Motor neuron (in vitro differentiated cells): ENCODE results near the gene HDGFL2. TPM values are rescaled to one million over a fixed set of nuclear protein-coding genes. Genes with fewer than 3 reads are reported as not detected.

Experiments used
- ATAC-seq, 8 experiments: fragments of 200-7000 bp; cut with Tn5 transposase; replicated peaks in 6 of 8; 2 replicates each; pipeline ENCODE4 v1.8.0; 2021; ENCODE audit warnings: mild to moderate bottlenecking in 8 of 8, moderate library complexity in 8 of 8
- H3K27ac ChIP-seq, 2 donors: fragments of 250-450 bp; sonication (Bioruptor Pico); 2 replicates each; pipeline ENCODE4 v1.9.0; 2021; ENCODE audit warnings: antibody characterized with exemption in 2 of 2, mild to moderate bottlenecking in 2 of 2, moderate library complexity in 1 of 2
- H3K4me1 ChIP-seq, 2 donors: fragments of 250-450 bp; sonication (Bioruptor Pico); replicated peaks in 1 of 2; 2 replicates each; pipeline ENCODE4 v1.6.1; 2021; ENCODE audit warnings: antibody characterized with exemption in 2 of 2, mild to moderate bottlenecking in 2 of 2, moderate library complexity in 1 of 2
- H3K4me3 ChIP-seq, 5 donors: fragments of 250-450 bp; sonication (Bioruptor Pico); 2 replicates each; pipeline ENCODE4 v1.9.0; 2021; ENCODE audit warnings: antibody characterized with exemption in 5 of 5, mild to moderate bottlenecking in 5 of 5, moderate library complexity in 4 of 5
- WGBS, 10 experiments: fragments of 450-650 bp; shearing (Covaris generic); methylation state at CpG; one replicate each; pipeline ENCODE4 v1.0.0; 2022; 5-methylcytosine and 5-hydroxymethylcytosine counted together
- in situ Hi-C, 9 experiments: fragments of 400-800 bp; cut with MboI; loops; one replicate each; pipeline ENCODE4 v1.15.0; 2021; ENCODE audit warnings: low sequenced_read_pairs in 9 of 9, low pct_unique_long_range_greater_than_20kb in 2 of 9; ENCODE audit not compliant: unreplicated experiment in 9 of 9
- total RNA-seq, 8 experiments: library from RNA; unstranded; fragments of 300-600 nt; gene quantifications; 2 replicates each; pipeline versions ENCODE4 v1.2.3 to v1.2.4, GENCODE V29; 2022

The HDGFL2 gene
- total RNA-seq, 8 experiments from 2014 or later: 29.2 to 87.0 (median 59.0) TPM

DNA sequence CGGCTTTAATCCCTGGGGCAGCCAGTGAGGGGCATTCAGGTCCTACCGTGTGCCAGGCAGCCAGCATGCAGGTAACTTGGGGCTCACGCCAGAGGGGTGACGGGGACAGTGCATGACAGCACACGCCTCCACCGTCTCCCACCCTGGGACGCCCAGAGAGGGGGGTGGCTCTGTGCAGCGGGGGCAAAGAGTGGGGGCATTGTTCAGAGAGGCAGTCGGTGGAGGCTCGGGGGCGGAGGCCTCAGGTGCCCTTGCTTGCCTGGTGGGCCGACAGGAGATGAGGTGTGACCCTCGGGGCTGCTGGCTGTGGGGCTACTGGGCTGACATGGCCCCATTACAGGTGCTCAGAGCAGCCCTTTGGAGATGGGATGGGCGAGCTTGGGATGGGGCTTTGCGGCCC lies 27.8 kb downstream of the HDGFL2 start:
- no peak for ATAC-seq
- H3K4me1 ChIP-seq: no peaks in the 10 kb centered on the region
- no peak overlapping the region for H3K4me3 ChIP-seq
- H3K27ac ChIP-seq: no peak overlapping the region
- in situ Hi-C loops: no loop called here
- WGBS, 10 experiments: no CpG with 5 or more reads among the region's 15 CpGs

DNA sequence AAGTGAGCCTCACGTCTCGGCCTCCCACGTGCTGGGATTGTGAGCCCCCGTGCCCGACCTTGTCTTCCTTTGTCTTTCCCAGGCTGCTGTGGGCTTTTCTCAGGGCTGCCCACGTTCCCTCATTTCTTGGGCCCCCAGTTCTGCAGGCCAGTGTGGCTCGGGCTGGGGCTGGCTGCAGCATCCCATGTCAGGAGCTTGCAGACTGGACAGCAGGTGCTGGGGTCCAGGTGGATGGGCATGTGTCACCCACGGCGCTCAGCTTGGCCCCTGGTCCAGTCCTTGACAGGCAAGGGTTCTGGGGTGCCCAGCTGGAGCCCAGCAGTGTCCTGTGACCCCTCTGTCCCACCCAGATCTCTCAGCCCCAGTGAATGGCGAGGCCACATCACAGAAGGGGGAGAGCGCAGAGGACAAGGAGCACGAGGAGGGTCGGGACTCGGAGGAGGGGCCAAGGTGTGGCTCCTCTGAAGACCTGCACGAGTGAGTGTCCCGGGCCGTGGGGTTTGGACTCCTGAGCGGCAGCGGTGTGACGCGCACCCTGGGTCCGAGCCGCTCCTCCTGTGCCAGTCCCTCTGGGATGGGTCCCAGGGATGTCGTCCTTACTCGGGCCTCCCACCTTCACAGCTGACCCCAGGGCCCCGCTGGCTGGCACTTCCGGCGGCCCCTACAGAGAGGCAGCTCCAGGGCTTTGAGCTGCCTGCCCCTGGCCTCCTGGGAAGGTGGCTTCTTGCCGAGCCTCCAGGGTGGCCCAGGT lies 28.9 kb downstream of the HDGFL2 start:
- in situ Hi-C loops: no loop called here
- Histone ChIP-seq H3K4me1 (no peaks in the 10 kb centered on the region), H3K27ac (no peak overlapping the region), H3K4me3 (no peak overlapping the region)
- WGBS, 10 experiments: 60 to 96% (median 91%) methylated on average over 1 to 7 of the region's 29 CpGs; no CpG with 5 or more reads in 5 of the 10 experiments
- no peak for ATAC-seq

DNA sequence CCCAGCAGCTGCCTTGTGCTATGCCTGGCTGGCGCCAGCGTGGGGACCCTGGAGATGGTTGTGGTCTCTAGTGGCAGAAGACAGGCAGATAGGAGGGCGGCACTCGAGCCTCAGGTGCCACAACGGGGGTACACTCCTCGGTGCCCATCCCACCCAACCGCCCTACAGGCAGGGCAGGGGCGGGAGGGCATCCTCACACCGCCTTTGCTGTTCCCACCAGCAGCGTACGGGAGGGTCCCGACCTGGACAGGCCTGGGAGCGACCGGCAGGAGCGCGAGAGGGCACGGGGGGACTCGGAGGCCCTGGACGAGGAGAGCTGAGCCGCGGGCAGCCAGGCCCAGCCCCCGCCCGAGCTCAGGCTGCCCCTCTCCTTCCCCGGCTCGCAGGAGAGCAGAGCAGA lies 29.6 kb downstream of the HDGFL2 start:
- 67 to 100% (median 83%) methylated on average over 1 to 6 of the region's 25 CpGs; no CpG with 5 or more reads in 7 of the 10 experiments for WGBS, 10 experiments
- in situ Hi-C loops: no loop called here
- no peak for ATAC-seq
- no peak overlapping the region for H3K27ac ChIP-seq
- H3K4me3 ChIP-seq: no peak overlapping the region
- no peaks in the 10 kb centered on the region for H3K4me1 ChIP-seq

DNA sequence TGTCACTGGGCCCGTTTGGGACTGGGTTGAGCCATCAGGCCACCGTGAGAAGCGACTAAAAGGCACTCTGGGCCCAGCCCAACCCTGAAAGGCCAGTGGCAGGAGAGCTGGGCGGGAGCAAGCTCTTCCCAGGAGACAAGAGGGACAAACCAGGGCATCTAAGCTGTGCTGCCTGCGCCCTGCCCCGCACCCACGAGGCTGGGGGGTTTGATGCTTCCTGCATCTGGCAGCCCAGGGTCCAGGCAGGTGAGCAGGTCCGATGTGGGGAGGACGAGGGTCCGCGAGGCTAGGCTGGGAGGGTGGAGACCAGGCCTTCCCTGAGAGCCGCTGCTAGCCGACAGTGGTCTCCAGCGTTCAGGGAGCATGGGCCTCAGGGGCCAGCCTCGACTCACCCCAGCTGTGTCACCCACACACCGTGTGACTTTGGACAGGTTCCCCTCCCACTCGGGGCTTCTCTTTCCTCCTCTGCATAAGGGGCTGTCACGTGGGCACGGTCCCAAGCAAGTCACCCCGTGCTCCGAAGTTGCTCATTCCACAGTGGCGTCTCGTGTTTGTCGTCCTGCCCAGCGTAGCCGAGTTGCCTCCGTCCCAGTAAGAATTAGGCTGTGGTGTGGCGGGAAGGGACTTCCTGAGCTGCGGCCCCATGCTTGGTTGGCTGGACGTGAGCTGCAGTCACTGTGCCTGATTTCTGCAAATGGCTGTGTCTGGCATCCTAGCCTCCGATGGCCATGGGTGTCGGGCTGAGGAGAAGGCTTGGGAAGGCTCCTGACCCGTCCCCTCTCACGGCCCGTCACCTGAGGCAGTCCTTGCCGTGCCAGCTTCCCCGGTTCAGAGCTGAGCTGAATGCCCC lies 30.4 kb downstream of the HDGFL2 start:
- WGBS, 10 experiments: 80 to 100% (median 90%) methylated on average over 2 to 8 of the region's 37 CpGs; no CpG with 5 or more reads in 4 of the 10 experiments
- no peak for ATAC-seq
- no peak overlapping the region for H3K4me3 ChIP-seq
- in situ Hi-C loops: no loop called here
- peak overlapping the region; percentile 48 to 63 for H3K27ac ChIP-seq
- H3K4me1 ChIP-seq: no peaks in the 10 kb centered on the region

DNA sequence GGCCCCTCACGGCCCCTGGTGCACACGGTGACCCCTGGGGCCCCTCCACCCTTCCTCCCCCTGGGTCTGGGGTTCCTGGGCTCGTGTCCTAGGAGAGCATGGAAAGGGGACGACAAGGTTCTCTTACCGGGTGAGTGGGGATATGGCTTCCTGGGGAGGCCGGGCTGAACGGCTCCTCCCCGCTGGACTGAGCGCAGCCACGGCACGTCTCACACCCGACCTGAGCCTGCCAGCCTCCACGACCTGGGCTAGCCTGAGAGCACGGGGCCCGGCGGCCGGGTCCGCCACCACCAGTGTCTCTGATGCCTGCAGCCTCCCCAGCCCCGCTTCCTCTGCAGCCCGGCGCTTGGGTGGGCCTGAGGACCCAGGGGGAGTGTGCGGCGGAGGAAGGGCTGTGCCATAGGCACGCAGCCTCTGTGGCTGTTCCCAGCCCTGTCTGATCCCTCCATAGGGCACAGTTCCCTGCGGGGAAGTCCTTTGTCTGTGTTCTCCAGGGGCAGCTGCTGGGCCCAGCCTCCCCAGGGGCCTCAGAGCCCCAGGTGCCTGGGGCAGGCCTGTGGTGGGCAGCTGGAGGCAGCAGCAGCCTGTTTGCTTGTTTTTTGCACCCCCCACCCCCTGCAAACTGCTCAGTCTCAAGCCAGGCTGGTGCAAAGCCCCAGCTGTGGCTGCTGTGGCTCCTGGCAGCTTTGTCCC lies 31.2 kb downstream of the HDGFL2 start:
- Histone ChIP-seq H3K27ac (peak overlapping the region; percentile 48 to 60), H3K4me3 (no peak overlapping the region), H3K4me1 (no peaks in the 10 kb centered on the region)
- no CpG with 5 or more reads among the region's 25 CpGs for WGBS, 10 experiments
- in situ Hi-C loops: no loop called here
- peak in 5 of 8 experiments; percentile 57 to 80 (median 68) for ATAC-seq

DNA sequence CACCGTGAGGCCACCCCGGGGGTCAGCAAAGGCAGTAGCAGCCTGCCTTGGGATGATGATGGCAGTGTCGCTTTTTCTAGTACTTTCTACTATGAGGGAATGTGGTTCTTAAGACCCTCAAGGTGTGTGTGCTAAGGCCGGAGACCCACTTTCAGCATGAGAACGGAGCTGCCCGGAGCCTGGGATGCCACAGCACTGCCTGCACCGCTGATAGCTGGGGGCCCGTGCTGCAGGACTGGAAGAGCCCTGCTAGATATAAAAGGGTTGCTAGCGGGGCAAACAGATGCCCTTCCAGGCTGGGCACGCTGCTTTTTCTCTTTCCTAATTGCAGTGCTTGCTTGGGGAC lies 31.7 kb downstream of the HDGFL2 start:
- H3K27ac ChIP-seq: peak overlapping the region; percentile 33 to 60
- no peak overlapping the region for H3K4me3 ChIP-seq
- in situ Hi-C loops: no loop called here
- 72 to 90% (median 80%) methylated on average over 2 to 5 of the region's 10 CpGs; no CpG with 5 or more reads in 7 of the 10 experiments for WGBS, 10 experiments
- ATAC-seq: peak in 5 of 8 experiments; percentile 2 to 14 (median 6)
- no peaks in the 10 kb centered on the region for H3K4me1 ChIP-seq

DNA sequence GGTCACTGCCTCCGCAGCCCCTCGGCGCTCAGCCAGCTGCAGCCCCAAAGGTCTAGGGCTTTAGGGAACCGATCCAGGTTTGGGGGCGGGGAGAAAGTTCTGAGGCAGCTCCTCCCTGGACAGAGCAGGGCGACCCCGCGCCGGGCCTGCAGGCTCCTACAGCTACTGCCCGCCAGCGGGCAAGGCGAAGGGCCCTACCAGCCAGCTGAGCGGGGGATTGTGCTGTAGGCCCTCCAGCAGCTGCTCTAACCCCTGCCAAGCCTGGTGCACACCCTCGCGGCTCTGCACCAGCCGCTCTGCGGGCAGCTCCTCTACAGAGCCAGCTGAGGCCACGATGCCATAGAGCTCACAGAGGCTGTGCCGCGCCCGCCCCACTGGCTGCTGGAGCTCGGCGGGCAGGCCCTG lies 32.2 kb downstream of the HDGFL2 start:
- in situ Hi-C loops: no loop called here

DNA sequence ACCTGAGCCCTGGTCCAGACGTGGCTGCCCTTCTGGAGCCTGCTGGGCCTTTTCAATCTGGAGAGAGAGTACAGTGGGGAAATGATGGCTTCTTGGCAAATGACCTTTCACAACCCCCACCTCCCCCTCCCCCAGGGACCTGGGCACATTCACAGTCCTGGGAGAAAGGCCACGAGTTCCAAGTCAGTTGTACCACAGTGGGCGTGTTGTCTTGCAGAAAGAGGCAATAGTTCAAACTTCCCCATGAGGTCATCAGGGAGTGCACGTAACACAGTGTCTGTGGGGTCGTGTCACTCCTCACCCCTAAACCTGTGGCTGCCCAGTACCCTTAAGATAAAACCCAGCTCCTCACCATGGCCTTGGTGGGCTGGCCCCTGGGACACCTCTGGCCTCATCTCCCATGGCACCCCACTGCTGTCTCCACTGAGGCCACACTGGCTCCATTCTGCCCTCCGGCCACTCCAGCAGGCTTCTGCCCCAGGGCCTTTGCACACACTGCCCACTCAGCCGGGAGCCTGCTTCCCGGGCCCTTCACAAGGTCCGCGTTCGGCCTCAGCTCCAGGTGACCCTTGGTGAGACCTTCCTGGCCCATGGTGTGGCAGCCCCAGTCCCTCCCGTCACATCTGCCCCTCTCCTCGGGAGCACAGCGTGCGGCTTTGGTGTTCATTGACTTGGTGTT lies 32.9 kb downstream of the HDGFL2 start:
- Histone ChIP-seq H3K27ac (no peak overlapping the region), H3K4me1 (no peaks in the 10 kb centered on the region), H3K4me3 (no peak overlapping the region)
- WGBS, 10 experiments: 80 to 100% (median 93%) methylated on average over 1 to 8 of the region's 15 CpGs; no CpG with 5 or more reads in 6 of the 10 experiments
- in situ Hi-C loops: no loop called here
- no peak for ATAC-seq

More for the DNA sequence above, 32.2 kb downstream of the HDGFL2 start:
- ATAC-seq: peak in 1 of 8 experiments; percentile 11
- H3K27ac ChIP-seq: peak overlapping the region in 1 of 2 donors; percentile 60
- no peak overlapping the region for H3K4me3 ChIP-seq
- WGBS, 10 experiments: 60 to 100% methylated on average over 1 to 2 of the region's 23 CpGs; no CpG with 5 or more reads in 8 of the 10 experiments
- no peaks in the 10 kb centered on the region for H3K4me1 ChIP-seq

DNA sequence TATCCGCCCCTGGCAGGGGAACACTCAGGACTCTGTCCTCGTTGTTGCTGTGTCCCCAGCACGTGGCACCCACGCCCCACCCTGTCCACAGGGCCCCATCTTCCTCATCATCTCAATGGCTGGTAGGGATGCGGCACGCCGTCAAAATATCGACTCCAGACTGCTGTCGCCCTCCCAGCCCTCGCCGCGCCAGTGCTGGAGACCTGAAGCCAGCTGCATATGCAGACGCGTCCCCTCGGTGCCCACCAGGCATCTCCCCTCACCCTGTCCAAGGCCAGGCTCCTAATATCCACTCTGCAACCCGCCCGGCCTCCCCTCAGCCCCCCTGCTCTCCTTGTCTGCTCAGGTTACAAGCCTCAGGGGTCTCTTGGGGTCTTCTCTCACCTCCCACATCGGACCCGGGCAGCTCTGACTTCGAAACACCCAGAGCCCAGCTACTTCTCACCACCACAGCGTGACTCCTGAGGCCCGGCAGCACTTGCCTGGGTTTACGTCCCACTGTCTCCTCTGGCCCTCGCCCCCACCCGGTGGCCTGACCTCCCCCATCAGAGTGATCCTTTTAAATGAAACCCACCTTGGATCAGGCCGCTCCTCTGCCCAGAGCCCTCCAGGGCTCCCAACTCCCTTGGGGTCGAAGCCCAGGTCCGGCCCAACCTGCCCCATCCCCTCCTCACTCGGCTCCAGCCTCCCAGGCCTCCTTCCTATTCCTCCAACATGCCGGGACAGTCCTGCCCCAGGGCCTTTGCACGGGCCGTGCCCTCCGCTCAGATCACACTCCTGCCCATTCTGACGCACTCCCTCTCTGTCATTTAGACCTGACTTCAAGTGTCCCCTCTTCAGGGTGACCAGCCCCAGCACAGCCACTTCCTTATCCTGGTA lies 33.7 kb downstream of the HDGFL2 start:
- Histone ChIP-seq H3K4me3 (no peak overlapping the region), H3K27ac (no peak overlapping the region), H3K4me1 (no peaks in the 10 kb centered on the region)
- WGBS, 10 experiments: 80 to 100% (median 94%) methylated on average over 2 to 9 of the region's 34 CpGs; no CpG with 5 or more reads in 7 of the 10 experiments
- no peak for ATAC-seq
- in situ Hi-C loops: no loop called here

DNA sequence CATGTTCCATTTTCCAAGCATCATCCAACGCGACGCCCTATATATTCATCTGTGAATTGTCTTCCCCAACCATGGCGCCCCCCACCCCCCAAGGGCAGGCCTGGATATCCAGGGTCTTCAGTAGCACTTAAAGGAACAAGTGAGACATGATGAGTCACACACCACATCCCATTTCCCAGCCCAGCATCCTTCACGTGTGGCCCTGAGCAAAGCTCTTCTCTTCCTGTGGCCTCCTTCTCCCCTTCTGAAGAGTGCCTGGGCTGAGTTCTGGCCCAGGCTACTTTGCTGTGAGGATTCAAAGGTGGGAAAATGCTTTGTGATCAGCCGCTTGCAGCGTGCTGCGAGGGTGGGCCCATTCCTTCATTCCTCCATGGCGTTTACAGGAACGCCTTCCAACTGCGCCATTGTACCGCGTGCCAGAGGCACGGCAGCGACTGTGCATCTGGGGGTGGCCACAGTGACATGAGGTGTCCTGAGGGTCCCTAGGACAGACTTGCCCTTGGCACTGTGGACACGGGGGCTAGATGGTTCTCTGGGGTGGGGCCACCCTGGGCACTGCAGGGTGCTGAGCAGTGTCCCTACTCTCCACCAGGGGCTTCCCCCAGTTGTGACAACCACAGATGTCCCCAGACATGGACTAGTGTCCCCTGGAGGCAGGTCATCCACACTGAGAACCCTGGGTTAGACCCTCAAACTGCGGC lies 34.5 kb downstream of the HDGFL2 start:
- Histone ChIP-seq H3K4me3 (no peak overlapping the region), H3K27ac (no peak overlapping the region), H3K4me1 (no peaks in the 10 kb centered on the region)
- WGBS, 10 experiments: 88 to 100% (median 96%) methylated on average over 1 to 15 of the region's 17 CpGs; no CpG with 5 or more reads in 4 of the 10 experiments
- in situ Hi-C loops: no loop called here
- ATAC-seq: peak in 1 of 8 experiments; percentile 11

DNA sequence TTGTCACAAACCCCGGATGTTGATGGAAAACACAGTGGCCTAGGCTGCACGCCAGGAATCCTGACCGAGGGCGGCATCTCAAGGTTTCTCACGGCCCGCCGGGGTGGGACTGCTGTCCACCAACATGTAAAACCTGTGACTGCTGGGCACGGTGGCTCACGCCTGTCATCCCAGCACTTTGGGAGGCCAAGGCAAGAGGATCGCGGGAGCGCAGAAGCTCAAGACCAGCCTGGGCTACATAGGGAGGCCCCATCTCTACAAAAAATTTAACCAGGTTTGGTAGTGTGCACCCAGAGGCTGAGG lies 35.0 kb downstream of the HDGFL2 start:
- 90 to 100% (median 93%) methylated on average over 4 to 9 of the region's 12 CpGs; no CpG with 5 or more reads in 6 of the 10 experiments for WGBS, 10 experiments
- in situ Hi-C loops: no loop called here
- ATAC-seq: no peak
- Histone ChIP-seq H3K27ac (no peak overlapping the region), H3K4me1 (no peaks in the 10 kb centered on the region), H3K4me3 (no peak overlapping the region)
